ENCODE results near the gene TRIM24.
"Not testable (repeated sequence)": the region's sequence is repeated elsewhere in the genome, so short reads cannot be mapped to it uniquely, and the experiment has no call there.

DNA sequence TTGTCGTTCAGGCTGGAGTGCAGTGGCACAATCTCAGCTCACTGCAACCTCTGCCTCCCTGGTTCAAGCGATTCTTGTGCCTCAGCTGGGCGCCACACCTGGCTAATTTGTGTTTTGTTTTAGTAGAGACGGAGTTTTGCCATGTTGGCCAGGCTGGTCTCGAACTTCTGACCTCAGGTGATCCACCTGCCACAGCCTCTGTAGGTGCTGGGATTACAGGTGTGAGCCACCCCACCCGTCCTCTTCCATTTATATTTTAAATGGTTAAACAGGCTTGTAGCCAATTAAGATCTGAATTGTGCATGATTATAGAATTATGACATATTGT is 3.2 kb downstream of the TRIM24 start:
- TF ChIP-seq, protein P1, sequence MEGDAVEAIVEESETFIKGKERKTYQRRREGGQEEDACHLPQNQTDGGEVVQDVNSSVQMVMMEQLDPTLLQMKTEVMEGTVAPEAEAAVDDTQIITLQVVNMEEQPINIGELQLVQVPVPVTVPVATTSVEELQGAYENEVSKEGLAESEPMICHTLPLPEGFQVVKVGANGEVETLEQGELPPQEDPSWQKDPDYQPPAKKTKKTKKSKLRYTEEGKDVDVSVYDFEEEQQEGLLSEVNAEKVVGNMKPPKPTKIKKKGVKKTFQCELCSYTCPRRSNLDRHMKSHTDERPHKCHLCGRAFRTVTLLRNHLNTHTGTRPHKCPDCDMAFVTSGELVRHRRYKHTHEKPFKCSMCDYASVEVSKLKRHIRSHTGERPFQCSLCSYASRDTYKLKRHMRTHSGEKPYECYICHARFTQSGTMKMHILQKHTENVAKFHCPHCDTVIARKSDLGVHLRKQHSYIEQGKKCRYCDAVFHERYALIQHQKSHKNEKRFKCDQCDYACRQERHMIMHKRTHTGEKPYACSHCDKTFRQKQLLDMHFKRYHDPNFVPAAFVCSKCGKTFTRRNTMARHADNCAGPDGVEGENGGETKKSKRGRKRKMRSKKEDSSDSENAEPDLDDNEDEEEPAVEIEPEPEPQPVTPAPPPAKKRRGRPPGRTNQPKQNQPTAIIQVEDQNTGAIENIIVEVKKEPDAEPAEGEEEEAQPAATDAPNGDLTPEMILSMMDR (IDR thresholded peaks at IDR 0.05; ENCODE audit: insufficient read depth, low read depth, low read length): not testable (repeated sequence)
- TF ChIP-seq EZH2 (IDR thresholded peaks at IDR 0.05; ENCODE audit: insufficient read depth, low read length): not testable (repeated sequence)

Measured in astrocyte (in vitro differentiated cells and primary cell).